GM21447 (cell line): Measurements from ENCODE around the gene STK16.
"Not testable (repeated sequence)": the region's sequence is repeated elsewhere in the genome, so short reads cannot be mapped to it uniquely, and the experiment has no call there.

Source experiments
- ATAC-seq: cut with Tn5 transposase; IDR thresholded peaks from one replicate; pipeline ENCODE4 v1.9.1; 2021; ENCODE audit not compliant: unreplicated experiment

The STK16 gene, protein sequence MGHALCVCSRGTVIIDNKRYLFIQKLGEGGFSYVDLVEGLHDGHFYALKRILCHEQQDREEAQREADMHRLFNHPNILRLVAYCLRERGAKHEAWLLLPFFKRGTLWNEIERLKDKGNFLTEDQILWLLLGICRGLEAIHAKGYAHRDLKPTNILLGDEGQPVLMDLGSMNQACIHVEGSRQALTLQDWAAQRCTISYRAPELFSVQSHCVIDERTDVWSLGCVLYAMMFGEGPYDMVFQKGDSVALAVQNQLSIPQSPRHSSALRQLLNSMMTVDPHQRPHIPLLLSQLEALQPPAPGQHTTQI

GRCh38 chr2:219245148-219245898 is at the start of gene STK16, which contains the start of gene GLB1L:
STK16 (plus strand) TSS chr2:219245479; CDS start chr2:219246000, 521 bp downstream.
GLB1L (minus strand) TSS chr2:219245444; CDS start chr2:219243573, 1,871 bp downstream.
- peak; percentile 47 for ATAC-seq

GRCh38 chr2:219197388-219197787 is 47.9 kb upstream of the STK16 start:
- ATAC-seq: no peak

DNA sequence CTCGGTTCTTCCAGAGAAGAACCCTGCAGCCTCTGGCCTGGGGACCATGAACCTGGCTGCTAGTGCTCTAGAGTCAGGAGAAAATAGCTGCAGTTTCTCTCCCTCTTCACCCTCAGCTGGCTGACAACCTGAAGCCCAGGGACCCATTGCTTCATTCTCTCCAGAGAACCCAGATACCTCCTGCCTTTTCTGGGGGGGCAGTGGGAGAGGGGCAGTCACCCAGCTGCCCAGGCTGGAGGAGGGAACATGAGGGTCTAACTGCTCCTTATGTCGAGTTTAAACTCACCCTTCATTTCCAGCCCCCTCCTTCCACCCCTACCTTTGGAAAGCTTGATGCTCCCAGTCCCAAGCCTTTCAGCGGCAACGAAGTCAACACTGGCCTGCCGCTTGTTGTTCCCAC is 46.3 kb upstream of the STK16 start:
- no peak for ATAC-seq

DNA sequence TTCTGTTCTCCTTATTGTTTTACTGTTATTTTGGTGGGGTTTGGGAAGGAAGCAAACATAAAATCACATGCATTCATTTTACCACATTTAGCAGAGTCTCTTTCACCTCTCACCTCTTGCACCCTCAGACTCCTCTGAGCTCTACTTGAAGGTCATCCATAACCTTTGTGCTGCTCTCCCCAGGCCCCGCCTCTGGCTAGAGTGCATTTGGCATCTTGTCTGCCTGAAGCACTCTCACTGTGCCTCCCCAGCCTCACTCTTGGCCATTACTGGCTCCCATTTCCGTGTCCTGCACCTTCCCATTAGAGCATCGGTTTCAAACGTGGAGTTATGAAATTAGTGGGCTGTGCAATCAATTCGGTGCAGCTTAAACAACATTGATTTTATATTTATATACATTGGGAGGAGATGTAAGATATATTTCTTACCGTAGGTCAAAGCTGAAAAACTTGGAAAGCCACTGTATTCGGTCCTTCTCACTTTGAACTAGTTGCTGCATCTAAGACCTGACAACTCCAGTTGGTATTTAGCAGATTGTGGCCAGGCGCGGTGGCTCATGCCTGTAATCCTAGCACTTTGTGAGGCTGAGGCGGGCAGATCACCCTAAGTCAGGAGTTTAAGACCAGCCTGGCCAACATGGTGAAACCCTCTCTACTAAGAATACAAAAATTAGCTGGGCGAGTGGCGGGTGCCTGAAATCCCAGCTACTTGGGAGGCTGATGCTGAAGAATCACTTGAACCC is 45.6 kb upstream of the STK16 start:
- no peak for ATAC-seq

DNA sequence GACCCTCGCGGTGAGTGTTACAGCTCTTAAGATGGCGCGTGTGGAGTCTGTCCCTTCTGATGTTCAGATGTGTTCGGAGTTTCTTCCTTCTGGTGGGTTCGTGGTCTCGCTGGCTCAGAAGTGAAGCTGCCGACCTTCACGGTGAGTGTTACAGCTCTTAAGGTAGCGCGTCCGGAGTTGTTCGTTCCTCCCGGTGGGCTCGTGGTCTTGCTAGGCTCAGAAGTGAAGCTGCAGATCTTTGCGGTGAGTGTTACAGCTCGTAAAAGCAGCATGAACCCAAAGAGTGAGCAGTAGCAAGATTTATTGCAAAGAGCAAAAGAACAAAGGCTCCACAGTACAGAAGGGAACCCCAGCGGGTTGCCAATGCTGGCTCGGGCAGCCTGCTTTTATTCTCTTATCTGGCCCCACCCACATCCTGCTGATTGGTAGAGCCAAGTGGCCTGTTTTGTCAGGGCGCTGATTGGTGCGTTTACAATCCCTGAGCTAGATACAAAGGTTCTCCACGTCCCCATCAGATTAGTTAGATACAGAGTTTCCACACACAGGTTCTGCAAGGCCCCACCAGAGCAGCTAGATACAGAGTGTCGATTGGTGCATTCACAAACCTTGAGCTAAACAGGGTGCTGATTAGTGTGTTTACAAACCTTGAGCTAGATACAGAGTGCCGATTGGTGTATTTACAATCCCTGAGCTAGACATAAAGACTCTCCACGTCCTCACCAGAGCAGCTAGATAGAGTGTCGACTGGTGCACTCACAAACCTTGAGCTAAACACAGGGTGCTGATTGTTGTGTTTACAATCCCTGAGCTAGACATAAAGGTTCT is 44.6 kb upstream of the STK16 start:
- not testable (repeated sequence) for ATAC-seq

DNA sequence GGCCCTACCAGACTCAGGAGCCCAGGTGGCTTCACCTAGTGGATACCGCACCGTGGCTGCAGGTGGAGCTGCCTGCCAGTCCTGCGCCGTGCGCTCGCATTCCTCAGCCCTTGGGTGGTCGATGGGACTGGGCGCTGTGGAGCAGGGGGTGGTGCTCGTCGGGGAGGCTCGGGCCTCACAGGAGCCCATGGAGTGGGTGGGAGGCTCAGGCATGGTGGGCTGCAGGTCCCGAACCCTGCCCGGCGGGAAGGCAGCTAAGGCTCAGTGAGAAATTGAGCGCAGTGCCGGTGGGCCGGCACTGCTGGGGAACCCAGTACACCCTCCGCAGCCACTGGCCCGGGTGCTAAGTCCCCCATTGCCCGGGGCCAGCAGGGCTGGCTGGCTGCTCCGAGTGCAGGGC is 43.9 kb upstream of the STK16 start:
- not testable (repeated sequence) for ATAC-seq

DNA sequence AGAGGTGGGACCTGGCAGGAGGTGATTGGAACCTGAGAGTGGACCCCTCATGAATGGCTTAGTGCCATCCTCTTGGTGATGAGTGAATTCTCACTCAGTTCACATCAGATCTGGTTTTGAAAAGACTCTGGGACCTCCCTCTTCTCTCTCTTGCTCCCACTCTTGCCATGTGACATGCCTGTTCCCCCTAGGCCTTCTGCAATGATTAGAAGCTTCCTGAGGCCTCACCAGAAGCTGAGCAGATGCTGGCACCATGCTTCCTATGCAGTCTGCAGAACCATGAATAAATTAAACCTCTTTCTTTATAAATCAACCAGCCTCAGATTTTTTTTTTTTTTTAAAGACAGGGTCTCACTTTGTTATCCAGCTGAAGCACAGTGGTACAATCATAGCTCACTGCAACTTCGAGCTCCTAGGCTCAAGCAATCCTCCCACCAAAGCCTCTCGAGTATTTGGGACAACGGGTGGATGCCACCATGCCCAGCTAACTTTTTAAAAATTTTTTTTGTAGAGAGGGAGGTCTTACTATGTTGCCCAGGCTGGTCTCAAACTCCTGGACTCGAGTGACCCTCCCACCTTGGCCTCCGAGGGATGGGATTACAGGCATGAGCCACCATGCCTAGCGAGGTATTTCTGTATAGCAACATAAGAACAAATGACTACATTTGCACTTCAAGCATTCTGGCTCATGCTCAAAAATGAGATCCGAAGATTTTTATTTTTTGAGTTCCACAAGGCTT is 40.7 kb upstream of the STK16 start:
- ATAC-seq: no peak

- no peak for ATAC-seq
Measured at GRCh38 chr2:219205165-219205538, 40.1 kb upstream of the STK16 start.

GRCh38 chr2:219205981-219206327 is 39.3 kb upstream of the STK16 start:
- ATAC-seq: no peak

GRCh38 chr2:219206328-219207133 is 38.7 kb upstream of the STK16 start, which contains the start of gene ZFAND2B:
ZFAND2B (plus strand) TSS chr2:219206782; CDS start chr2:219206988, 206 bp downstream.
- ATAC-seq: peak; percentile 96

GRCh38 chr2:219207134-219207883 is 38.0 kb upstream of the STK16 start:
- ATAC-seq: no peak

GRCh38 chr2:219207884-219208740 is 37.2 kb upstream of the STK16 start:
- ATAC-seq: no peak

- no peak for ATAC-seq
Measured at GRCh38 chr2:219209236-219210195, 35.8 kb upstream of the STK16 start.

GRCh38 chr2:219210196-219210885 is 34.9 kb upstream of the STK16 start:
- ATAC-seq: no peak

- no peak for ATAC-seq
Measured at GRCh38 chr2:219210886-219211362, 34.4 kb upstream of the STK16 start.

DNA sequence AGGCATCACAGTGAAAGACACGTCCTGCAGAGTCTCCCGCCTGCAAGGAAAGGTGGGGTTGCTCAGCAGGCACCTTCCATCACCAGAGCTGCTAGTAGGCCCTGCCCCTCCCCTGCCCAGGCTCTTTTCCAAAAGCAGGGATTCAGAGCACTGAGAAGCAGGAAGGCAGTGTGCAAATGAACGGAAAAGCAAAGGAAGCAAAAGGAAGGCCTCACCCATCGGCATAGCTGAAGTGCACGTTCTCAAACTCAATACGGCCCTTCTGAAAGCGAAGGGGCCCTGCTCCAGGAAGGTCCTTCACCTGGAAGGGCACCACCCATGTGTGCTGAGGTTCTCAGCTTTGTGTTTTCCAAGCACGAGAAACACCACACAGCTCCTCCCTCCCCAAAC is 32.3 kb upstream of the STK16 start:
- no peak for ATAC-seq
